Midbrain (tissue), 1 donor: Measurements from ENCODE around the gene HSPA6.
"Not testable (repeated sequence)": the region's sequence is repeated elsewhere in the genome, so short reads cannot be mapped to it uniquely, and the experiment has no call there.

Experiments
- DNase-seq: peaks from one replicate; lab custom pipeline; 2025; lab: John Stamatoyannopoulos, UW

HSPA6 gene

DNA sequence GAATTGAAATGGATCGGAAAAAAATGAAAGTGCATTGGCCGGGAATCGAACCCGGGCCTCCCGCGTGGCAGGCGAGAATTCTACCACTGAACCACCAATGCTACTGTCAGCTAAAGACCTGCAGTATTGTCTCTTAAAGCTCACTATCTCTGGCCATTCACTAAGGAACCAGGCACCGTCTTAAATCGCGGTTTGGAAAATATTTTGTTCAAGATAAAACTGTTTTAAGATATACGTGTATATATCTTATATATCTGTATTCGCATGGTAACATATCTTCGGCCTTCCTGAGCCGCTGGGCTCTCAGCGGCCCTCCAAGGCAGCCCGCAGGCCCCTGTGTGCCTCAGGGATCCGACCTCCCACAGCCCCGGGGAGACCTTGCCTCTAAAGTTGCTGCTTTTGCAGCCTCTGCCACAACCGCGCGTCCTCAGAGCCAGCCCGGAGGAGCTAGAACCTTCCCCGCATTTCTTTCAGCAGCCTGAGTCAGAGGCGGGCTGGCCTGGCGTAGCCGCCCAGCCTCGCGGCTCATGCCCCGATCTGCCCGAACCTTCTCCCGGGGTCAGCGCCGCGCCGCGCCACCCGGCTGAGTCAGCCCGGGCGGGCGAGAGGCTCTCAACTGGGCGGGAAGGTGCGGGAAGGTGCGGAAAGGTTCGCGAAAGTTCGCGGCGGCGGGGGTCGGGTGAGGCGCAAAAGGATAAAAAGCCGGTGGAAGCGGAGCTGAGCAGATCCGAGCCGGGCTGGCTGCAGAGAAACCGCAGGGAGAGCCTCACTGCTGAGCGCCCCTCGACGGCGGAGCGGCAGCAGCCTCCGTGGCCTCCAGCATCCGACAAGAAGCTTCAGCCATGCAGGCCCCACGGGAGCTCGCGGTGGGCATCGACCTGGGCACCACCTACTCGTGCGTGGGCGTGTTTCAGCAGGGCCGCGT, at the start of gene HSPA6:
Gene HSPA6, plus strand, starts transcription at position 724 of the 925 bp plus-strand sequence. Its CDS starts 119 bp downstream, at position 843.
- peak; percentile 95 for DNase-seq

DNA sequence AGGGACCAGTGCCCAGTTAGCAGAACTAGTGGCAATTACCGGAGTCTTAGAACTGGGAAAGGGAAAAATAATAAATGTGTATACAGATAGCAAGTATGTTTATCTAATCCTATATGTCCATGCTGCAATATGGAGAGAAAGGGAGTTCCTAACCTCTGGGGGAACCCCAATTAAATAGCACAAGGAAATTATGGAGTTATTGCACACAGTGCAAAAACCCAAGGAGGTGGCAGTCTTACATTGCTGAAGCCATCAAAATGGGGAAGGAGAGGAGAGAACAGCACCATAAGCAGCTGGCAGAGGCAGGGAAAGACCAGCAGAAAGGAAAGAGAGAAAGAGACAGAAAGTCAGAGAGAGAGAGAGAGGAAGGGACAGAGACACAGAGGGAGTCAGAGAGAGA, 46.6 kb upstream of the HSPA6 start:
- DNase-seq: not testable (repeated sequence)

DNA sequence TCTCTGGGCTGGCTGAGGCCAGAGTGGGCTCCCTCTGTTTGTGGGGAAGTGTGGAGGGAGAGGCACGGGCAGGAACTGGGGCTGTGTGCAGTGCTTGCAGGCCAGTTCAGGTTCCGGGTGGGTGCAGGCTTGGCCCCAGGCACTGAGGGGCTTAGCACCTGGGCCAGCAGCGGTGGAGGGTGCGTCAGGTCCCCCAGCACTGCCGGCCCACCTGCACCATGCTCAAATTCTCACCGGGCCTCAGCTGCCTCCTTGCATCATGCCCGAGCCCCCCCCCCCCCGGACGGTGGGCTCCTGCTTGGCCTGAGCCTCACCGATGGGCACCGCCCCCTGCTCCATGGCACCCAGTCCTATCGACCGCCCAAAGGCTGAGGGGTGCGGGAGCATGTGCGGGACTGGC, 45.4 kb upstream of the HSPA6 start:
- DNase-seq: no peak

DNA sequence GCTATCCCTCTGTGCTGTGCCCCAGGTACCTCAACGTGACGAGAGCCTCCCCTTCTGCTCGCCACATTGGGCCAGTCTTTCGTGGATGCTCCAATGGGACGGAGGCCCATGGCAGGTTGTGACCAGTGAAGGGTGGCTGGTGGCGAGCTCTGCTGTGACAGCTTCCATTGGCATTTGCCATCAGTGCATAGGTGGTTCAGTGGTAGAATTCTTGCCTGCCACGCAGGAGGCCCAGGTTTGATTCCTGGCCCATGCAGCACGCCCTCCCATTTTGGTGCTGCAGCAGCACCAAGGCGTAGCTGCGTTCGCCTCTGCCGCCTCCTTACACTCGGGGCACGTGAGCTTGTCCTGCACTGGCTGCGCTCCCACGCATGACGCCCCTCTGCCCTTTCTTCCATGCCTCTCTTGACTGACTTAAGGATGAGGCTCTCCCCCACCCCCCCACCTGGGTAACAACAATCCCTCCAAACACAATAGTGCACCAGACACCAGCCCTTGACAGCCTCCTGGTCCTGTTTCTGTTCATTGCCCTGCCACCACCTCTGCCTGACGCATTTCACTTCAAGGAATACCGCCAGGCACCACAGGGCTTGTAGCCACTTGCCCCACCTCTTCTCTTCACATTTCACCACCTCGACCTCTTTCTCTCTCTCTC, 43.8 kb upstream of the HSPA6 start:
- no peak for DNase-seq

DNA sequence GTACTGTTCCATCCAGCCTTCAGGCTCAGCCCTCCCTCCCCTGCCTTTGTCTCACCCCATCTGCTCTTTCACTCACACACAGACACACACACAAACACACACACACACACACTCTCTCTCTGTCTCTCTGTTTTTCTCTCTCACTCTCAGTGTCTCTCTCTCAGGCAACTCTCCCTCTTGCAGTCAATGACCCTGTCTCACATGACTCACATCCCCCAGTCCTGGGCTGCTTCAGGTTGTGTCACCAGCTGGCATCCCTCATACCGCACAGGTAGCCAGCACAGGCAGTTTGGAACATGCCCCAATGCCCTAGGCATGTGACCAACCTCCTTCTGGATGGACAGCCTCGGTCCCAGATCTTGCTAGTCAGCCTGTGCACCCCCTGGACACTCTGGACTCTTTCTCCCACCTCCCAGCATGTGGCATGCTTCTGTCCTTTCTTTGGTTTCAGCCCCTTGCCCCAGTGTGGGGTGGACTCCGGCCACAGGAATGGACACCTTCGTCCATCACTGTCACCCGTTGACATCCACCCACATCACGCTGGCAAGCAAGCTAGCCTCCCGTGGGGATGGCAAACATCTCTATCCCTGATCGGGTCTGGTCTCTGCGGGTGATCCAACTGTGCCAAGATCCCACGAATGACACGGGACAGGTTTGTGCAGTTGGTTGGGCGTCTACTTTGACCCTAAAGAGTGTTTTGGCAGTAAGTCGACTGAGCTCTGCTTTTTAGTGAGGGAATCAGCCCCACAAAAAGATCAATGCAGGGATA, 42.5 kb upstream of the HSPA6 start:
- no peak for DNase-seq

DNA sequence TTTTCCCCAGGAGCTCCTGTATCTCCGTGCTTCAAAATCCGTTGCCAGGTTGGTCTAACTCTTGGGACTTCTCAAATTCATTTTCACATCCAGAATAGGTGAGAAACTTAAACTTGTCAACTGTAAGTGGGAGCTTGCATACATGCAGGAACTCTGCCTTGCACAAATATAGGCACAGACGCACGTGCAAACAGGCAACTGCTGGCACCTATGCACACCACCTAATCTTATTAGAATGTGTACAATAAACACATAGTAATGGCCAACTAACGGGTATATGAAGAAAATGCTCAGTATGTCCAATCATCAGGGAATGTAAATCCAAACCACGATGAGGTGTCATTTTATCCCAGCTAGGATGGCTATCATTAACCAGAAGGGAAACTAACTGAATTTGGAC, 41.7 kb upstream of the HSPA6 start:
- no peak for DNase-seq

DNA sequence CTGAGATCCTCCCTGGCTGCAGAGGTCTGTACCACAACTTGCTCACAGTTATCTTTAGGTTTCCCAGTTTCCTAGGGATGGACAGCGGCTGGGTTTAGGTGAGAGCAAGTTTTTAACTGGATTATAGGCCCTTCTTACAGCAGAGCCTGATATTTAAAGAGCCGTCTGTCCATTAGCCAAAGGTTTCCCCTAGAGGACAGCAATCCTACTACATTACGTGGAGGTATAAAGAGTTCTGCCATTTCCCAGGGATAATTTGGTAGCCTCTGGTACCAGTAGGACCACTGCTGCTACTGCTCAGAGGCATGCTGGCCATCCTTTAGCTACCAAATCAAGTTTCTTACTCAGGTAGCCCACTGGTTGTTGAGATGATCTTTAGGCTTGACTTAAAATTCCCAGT, 41.0 kb upstream of the HSPA6 start:
- DNase-seq: no peak

DNA sequence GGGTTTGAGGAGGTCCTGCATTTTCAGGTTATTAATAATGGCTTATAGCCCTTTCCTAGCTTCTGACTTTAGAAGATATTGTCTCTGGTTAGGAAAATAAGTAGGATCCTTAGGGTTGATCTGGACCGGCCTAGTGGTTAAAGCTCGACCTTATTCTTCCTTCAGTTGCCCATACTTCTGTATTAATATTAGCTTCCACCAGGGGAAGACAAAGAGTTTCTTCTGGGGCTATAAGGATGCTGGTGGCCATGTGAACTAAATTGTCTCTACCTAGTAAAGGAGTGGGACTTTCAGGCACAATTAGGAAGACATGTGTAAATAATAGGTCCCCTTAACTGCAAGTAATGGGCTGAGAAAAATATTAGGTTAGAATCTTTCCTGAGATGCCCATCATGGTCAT, 39.7 kb upstream of the HSPA6 start:
- no peak for DNase-seq

DNA sequence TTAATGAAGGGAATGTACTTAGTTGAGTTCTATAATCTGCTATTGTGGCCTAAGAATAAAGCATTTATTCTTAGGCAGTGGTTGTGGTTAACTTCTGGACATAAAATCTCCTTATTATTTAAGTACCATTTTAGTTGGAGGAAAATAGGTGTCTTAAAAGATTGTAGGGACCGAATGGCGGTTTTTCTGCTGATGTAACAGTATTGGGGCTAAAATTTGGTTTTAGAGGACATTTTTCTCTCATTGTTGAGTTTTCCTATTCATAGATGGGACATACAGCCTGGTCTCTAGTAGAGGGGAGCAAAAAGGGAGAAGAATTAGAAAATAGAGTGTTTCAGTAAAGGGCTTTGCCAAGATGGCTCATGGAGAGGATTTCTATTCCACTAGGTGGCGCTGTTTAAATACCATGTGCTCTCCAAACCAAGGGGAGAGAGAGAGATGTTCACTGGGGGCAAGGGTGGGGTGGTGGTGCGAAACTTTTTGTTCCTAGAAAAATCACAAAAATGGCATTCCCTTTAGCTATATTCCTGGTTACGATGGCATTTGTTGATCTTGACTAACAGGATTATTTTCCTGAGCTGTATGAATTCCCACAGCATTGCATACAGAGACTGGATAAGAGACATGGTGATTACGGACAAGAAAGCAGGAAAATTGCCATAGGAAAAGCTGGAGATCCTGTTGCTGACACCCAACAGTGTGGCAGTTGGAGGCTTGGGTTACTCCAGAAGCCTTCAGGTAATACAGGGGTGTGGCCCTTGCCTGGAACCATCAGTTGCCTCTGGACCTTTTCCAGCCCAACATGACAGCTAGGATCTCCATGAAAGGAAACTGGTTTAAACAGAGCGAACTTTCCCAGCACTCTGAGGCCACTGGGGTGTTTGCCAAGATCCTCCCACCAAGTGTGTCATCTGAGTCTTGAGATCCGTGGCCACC, 37.3 kb upstream of the HSPA6 start:
- DNase-seq: peak; percentile 56

DNA sequence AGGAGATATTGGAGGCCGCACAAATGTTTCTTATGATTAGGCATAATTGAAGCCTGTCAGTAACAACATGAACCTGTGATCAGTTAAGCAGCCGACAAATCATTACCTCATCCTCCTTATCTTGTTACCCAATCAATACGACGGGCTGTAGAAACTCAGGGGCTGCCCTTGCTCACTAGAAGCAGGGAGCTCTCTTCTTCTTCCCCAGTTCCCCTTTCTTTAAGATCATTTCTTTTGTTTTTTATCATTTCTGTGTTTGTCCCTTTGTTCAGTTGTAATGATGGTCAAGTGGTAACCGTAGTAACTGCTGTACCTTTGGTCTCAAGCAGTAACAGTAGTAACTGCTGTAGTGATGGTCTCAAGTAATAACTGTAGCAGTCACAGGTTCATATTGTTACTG, 32.9 kb upstream of the HSPA6 start:
- no peak for DNase-seq

DNA sequence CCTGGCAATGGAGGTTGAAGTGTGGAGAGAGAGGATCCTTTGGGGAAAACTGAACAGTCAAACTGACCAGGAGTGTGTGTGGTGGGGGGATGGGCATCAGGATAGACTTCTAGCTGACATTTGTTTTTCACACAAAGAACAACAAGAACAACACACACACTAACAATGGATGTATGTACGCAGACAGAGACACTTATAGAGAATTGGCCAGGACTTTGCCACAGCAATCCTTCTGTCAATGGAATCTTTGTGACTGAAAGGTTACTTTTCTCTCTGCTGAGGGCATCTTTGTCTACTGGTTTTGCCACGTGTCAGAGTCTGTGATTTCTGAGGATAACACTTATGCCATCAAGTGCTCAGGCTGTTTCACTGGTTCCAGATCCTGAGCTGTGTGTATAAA, 31.5 kb upstream of the HSPA6 start:
- DNase-seq: peak; percentile 52

DNA sequence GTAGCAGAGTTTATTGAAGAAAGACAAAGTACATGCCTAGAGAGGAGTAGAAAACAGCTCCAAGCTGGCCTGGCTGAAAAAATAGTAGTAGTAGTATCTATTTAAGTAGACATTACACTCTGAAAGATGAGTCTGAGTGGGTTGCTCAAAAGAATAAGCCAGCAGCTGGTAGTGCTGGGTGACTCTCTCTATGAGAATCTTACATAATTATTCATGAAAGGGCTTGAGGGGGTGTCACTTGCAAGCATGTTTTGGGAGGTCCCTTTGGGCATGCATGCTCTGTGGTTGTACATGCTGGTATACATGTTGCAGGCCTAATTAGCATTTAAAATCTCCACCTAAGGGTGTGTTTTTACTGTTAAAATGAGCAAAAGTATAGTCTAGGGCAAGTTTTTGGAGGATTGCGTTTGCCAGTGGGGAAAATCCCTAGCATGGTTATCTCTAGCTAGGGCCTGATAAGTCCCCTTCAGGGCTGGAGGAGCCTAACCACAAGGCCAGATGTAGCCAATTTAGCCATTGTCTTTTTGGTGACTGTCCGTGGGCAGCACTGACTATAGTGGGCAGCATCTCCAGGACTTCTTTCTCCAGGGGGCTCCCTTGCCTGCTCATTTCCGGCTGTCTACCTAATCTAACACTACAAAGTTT, 30.1 kb upstream of the HSPA6 start:
- no peak for DNase-seq

DNA sequence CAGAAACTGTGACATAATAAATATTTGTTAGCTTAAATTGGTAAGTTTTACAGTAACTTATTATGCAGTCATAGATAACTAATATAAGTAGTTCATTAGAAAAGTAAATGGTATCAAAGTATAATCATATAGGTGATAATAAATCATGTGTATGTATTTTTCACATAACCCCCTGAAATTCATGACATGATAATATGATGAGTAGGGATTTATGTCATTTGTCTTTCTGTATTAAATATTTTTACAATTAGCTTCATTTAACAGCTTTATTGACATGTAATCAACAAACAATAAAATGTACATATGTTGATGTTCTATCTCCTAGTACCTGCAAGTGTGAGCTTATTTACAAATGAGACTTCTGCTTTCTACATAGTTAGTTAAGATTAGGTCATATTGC, 28.9 kb upstream of the HSPA6 start:
- DNase-seq: no peak

DNA sequence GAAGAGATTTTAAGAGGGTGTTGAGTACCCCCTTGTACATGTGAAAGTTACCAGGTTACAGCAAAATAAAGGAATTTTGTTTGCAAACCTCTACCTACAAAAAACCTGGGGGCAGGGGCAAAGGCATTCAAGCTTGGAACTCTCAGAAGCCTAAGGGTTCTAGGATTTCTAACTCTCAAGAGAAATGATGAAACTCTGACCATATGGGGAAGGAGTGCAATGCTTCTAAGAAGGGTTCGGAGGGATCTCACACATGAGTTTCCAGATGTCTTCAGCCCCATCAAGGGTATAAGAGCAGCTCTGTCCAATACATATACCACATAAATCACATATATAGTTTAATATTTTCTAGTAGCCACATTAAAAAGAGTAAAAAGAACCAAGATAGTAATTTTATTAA, 26.4 kb upstream of the HSPA6 start:
- DNase-seq: no peak

DNA sequence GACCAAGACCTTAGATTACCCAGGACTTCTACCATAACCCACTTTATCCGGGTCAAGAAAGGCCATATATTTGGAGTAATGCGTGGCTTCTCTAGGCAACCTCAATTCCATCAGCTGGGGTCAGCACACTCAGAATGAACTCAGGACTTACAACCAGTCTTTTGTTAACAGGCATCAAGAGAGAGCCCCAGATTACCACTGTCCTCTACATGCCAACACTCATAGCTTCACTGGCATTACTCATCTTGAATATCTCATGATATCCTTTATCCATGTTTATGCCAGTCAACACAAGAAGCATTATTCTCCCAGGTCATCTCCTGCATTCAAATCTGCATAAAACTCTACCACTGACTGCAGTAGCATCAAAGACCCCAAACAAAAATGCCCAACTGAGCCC, 25.7 kb upstream of the HSPA6 start:
- no peak for DNase-seq

DNA sequence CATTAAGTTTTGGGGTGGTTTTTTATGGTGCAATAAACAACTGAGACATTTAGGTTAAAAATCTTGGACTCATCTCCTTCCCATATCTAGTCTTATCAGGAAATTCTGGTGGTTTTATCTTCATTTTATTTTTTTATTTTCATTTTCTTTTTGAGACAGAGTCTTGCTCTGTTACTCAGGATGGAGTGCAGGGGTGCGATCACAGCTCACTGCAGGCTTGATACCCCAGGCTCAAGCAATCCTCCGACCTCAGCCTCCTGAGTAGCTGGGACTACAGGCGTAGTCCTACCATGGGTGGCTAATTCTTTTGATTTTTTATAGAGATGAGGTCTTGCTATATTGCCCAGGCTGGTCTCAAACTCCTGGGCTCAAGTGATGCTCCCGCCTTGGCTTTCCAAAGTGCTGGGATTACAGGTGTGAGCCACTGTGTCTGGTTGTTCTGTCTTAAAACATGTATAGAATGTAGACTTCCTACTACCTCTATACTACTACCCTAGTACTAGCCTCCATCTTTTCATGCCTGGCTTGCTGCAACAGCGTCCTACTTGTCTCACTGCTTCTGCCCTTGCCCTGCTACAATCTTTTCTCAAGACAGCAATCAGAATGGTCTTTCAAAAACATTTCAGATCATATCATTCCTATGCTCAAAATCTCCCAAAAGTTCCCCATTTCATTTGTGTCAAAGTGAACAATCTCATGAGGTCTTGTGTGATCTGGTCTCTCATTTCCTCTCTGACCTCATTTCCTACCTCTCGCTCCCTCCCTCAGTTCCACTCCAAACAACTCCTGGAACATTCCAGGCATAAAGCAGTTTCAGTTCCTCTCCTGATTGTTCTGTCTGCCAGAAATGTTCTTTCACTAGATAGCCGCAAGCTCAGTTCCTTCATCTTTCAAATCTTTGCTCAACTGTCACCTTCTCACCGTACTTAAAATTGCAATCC, 25.0 kb upstream of the HSPA6 start:
- peak; percentile 25 for DNase-seq

DNA sequence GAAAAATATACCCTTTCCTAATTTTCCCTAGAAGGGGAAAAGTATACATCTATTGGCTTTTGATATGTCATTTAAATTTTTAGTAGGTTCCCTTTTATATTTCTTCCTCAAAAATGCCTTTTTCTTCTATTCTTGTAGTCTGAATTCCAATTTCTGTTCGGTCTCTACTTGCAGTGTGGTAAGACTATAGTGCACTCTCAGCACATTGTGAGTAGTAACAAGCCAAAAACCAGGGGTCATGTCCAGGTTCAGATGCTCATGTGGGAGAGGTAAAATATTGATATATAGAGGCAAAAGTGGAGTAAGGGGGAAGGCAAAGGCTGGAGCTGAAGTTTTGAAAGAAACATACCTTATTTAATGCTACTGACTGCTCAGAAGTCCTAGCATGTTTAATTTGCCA, 23.1 kb upstream of the HSPA6 start:
- no peak for DNase-seq

DNA sequence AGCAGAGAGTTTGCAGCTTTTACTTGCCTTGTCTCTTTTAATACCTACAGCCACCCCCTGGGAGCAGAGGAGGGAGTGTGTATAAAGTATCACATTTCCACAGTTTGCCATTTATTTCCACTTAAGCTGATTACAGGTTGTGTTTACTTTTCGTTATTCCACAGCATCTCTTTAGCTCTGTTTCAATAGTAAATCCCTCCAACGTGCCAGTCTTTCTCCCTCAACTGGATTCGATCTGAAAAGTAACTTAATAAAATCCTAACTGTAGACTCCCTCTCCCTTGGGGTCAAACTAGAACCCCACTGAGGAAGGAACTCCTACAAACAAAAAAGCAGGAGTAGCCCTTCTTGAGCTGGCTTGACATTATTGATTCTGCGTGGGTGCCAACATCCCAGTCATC, 22.2 kb upstream of the HSPA6 start:
- no peak for DNase-seq

DNA sequence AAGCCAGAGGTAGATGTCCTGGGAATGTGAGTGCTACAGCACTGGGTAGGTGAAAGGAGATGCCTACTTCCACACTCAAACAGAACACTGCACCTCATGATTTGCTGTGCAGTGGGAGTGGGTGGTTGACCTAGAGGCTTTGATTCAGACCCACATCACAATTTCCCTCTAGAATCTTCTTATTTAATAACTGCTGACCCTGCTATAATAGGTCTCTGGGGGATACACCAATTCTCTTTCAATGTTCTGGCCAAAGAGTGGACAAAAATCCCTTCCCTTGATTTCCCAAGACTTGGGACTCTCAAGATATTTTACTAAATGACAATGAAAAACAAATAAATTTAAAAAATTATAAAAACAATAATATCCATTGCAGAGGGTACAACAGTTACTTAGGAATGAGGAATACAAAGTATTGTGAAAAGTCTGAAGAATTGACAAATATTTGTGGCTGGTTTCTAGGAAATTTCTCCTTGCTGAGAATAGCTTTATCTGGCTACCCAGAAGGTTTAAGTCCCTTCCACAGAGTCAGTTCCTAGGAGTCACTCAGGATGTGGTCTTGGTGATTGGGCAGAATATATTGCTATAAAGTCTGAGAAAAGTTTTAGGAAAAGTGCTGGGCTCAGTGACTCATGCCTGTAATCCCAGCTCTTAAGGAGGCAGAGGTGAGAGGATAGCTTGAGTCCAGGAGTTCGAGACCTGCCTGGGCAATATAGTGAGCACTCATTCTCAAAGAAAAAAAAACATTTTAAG, 21.5 kb upstream of the HSPA6 start:
- no peak for DNase-seq
